ENCODE measurements around the gene SLC16A2.
A peak's percentile ranks its signal among the peaks of the same experiment; 100 is the strongest.
"Not testable (repeated sequence)": the region's sequence is repeated elsewhere in the genome, so short reads cannot be mapped to it uniquely, and the experiment has no call there.

Gene SLC16A2

GRCh38 chrX:74509989-74510388, 88.7 kb downstream of the SLC16A2 start:
- no peak for DNase-seq

GRCh38 chrX:74510401-74510800, 89.1 kb downstream of the SLC16A2 start:
- no peak for DNase-seq

- DNase-seq: no peak
Observed at GRCh38 chrX:74511704-74512103, 90.4 kb downstream of the SLC16A2 start.

- DNase-seq: no peak
Observed at GRCh38 chrX:74514384-74514783, 93.1 kb downstream of the SLC16A2 start.

- no peak for DNase-seq
Observed at GRCh38 chrX:74515356-74515755, 94.1 kb downstream of the SLC16A2 start.

- not testable (repeated sequence) for DNase-seq
Observed at GRCh38 chrX:74516013-74516412, 94.7 kb downstream of the SLC16A2 start.

- DNase-seq: no peak
Observed at GRCh38 chrX:74519870-74520269, 98.6 kb downstream of the SLC16A2 start.

GRCh38 chrX:74520291-74520690, 99.0 kb downstream of the SLC16A2 start:
- DNase-seq: no peak

- no peak for DNase-seq
Observed at GRCh38 chrX:74520896-74521295, 99.6 kb downstream of the SLC16A2 start.

GRCh38 chrX:74521961-74522751, 100.9 kb downstream of the SLC16A2 start:
- DNase-seq: no peak

- DNase-seq: no peak
Observed at GRCh38 chrX:74523224-74523623, 101.9 kb downstream of the SLC16A2 start.

GRCh38 chrX:74523870-74524735, 102.8 kb downstream of the SLC16A2 start:
- DNase-seq: no peak

GRCh38 chrX:74525116-74525515, 103.8 kb downstream of the SLC16A2 start:
- no peak for DNase-seq

- DNase-seq: no peak
Observed at GRCh38 chrX:74526764-74527163, 105.5 kb downstream of the SLC16A2 start.

GRCh38 chrX:74527350-74527749, 106.1 kb downstream of the SLC16A2 start:
- no peak for DNase-seq

- DNase-seq: no peak
Observed at GRCh38 chrX:74529311-74529710, 108.0 kb downstream of the SLC16A2 start.

GRCh38 chrX:74531081-74531480, 109.8 kb downstream of the SLC16A2 start:
- DNase-seq: no peak

GRCh38 chrX:74534569-74535038, 113.3 kb downstream of the SLC16A2 start:
- peak in 1 of 2 experiments; percentile 36 for DNase-seq

GRCh38 chrX:74535086-74535407, 113.8 kb downstream of the SLC16A2 start:
- DNase-seq: no peak

- peak; percentile 45 to 59 for DNase-seq
Observed at GRCh38 chrX:74535408-74536151, 114.3 kb downstream of the SLC16A2 start.

GRCh38 chrX:74536152-74536831, 115.0 kb downstream of the SLC16A2 start:
- DNase-seq: peak; percentile 41 to 62

- no peak for DNase-seq
Observed at GRCh38 chrX:74536832-74537371, 115.6 kb downstream of the SLC16A2 start.

All from activated CD4-positive, alpha-beta T cell treated with anti-CD3 and anti-CD28 coated beads, Interleukin-2, amount 50 U/mL, for 48 hours (primary cell).